GM19452 (cell line): ENCODE measurements around the gene TPRN.
"Not testable (repeated sequence)": the region's sequence is repeated elsewhere in the genome, so short reads cannot be mapped to it uniquely, and the experiment has no call there.

Experiments used
- ATAC-seq: cut with Tn5 transposase; IDR thresholded peaks from one replicate; pipeline ENCODE4 v1.9.1; 2021; ENCODE audit not compliant: unreplicated experiment

TPRN gene

GRCh38 chr9:137200311-137201204, at the start of gene TPRN:
TSS of gene TPRN (minus strand) at chr9:137200741. CDS start at chr9:137200711, 30 bp downstream.
- ATAC-seq = peak; percentile 83

GRCh38 chr9:137247916-137248175, 47.3 kb upstream of the TPRN start:
- ATAC-seq = no peak

- no peak for ATAC-seq
Measured at GRCh38 chr9:137247135-137247915, 46.8 kb upstream of the TPRN start.

- no peak for ATAC-seq
Measured at GRCh38 chr9:137245450-137246421, 45.2 kb upstream of the TPRN start.

GRCh38 chr9:137244486-137245449, 44.2 kb upstream of the TPRN start:
- ATAC-seq = no peak

- no peak for ATAC-seq
Measured at GRCh38 chr9:137243626-137244485, 43.3 kb upstream of the TPRN start.

GRCh38 chr9:137243266-137243625, 42.7 kb upstream of the TPRN start:
- not testable (repeated sequence) for ATAC-seq

- no peak for ATAC-seq
Measured at GRCh38 chr9:137242269-137243203, 42.0 kb upstream of the TPRN start.

- ATAC-seq = peak; percentile 5
Measured at GRCh38 chr9:137241490-137242268, 41.1 kb upstream of the TPRN start.

GRCh38 chr9:137240841-137241489, 40.4 kb upstream of the TPRN start, which contains the start of gene TUBB4B:
TSS of gene TUBB4B (plus strand) at chr9:137241287. CDS start at chr9:137241361, 74 bp downstream.
- peak; percentile 72 for ATAC-seq

GRCh38 chr9:137240318-137240840, 39.8 kb upstream of the TPRN start:
- ATAC-seq = peak; percentile 26

- ATAC-seq = not testable (repeated sequence)
Measured at GRCh38 chr9:137239541-137240200, 39.1 kb upstream of the TPRN start.

- no peak for ATAC-seq
Measured at GRCh38 chr9:137237759-137238726, 37.5 kb upstream of the TPRN start.

- ATAC-seq = no peak
Measured at GRCh38 chr9:137236936-137237421, 36.4 kb upstream of the TPRN start.
